GM21390 (cell line): ENCODE results near the gene UFC1.
A peak's percentile ranks its signal among the peaks of the same experiment; 100 is the strongest.
"Not testable (repeated sequence)": the region's sequence is repeated elsewhere in the genome, so short reads cannot be mapped to it uniquely, and the experiment has no call there.

ENCODE experiments used
- ATAC-seq: cut with Tn5 transposase; IDR thresholded peaks from one replicate; pipeline ENCODE4 v1.9.1; 2021; ENCODE audit not compliant: unreplicated experiment

Gene UFC1

DNA sequence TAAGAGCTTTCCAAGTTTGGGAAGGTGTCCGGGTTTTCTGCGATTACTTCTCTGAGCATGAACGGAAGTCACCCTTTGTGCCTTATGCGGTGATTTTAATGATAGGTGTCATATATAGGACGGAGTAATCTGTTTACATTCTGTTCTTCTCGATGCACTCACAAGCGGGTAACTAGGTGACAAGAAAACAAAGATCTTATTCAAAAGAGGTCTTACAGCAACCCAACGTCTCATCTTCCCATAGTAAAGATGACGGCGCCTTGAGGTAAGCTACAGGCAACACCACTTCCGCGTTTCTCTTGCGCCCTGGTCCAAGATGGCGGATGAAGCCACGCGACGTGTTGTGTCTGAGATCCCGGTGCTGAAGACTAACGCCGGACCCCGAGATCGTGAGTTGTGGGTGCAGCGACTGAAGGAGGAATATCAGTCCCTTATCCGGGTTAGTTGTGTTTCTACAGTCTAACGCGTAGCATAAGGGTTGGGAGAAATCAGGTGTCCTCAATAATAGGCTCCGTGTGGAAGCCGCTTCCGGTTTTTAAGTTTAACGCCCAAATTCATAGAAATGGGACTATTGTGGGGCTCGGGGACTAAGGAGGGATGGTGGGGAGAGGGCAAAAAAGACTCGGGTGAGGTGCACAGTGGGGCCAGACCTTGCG lies at the start of gene UFC1:
Gene UFC1, plus strand, starts transcription at position 297 of the 656 bp plus-strand sequence. Its CDS starts 20 bp downstream, at position 317.
- peak; percentile 89 for ATAC-seq

DNA sequence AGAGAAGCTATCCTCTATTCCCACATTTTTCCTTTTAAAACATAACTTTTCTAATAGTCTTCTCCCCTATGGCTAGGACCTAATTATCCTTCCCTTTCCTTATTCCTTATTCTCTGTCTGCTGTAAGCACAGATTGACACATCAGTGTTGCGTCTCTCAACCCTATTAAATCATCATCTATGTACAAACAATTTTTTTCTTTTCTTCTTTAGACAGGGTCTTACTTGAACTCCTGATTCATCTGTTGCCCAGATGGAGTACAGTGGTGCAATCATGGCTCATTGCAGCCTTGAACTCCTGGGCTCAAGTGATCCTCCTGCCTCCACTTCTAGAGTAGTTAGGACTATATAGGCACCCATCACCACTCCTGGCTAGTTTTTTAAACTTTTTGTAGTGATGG lies 47.3 kb upstream of the UFC1 start:
- ATAC-seq = no peak

- no peak for ATAC-seq
Measured at GRCh38 chr1:161111117-161111516, 42.7 kb upstream of the UFC1 start.

GRCh38 chr1:161111527-161111926 lies 42.3 kb upstream of the UFC1 start:
- ATAC-seq = no peak

GRCh38 chr1:161113915-161114314 lies 39.9 kb upstream of the UFC1 start:
- no peak for ATAC-seq

DNA sequence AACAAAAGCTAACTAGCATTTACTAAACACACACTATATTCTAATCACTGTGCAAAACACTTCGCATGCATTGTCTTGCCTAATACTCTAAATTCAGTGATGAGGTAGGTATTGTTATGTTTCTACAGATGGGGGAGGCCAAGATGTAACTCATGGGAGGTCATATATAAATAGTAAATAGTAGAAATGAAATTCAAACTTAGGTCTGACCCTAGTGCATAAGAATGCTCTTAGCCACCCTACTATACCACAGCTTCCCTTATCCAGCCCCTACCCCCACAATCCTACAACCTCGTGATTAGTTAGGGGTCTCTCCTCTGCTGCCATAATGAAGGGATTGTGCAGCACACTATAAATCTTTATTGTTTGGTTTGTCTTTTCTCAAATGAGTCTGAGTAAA lies 39.2 kb upstream of the UFC1 start:
- no peak for ATAC-seq

- no peak for ATAC-seq
Measured at GRCh38 chr1:161115132-161115711, 38.6 kb upstream of the UFC1 start.

DNA sequence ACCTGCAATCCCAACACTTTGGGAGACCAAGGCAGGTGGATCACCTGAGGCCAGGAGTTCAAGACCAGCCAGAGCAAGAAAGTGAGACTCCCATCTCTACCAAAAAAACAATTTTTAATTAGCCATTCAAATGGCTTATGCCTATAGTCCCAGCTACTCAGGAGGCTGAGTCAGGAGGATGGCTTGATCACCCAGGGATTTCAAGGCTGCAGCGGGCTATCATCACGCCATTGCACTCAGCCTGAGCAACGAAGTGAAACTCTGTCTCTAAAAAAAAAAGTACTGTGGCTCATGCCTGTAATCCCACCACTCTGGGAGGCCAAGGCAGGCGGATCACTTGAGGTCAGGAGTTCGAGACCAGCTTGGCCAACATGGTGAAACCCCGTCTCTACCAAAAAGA lies 37.8 kb upstream of the UFC1 start:
- ATAC-seq = not testable (repeated sequence)

DNA sequence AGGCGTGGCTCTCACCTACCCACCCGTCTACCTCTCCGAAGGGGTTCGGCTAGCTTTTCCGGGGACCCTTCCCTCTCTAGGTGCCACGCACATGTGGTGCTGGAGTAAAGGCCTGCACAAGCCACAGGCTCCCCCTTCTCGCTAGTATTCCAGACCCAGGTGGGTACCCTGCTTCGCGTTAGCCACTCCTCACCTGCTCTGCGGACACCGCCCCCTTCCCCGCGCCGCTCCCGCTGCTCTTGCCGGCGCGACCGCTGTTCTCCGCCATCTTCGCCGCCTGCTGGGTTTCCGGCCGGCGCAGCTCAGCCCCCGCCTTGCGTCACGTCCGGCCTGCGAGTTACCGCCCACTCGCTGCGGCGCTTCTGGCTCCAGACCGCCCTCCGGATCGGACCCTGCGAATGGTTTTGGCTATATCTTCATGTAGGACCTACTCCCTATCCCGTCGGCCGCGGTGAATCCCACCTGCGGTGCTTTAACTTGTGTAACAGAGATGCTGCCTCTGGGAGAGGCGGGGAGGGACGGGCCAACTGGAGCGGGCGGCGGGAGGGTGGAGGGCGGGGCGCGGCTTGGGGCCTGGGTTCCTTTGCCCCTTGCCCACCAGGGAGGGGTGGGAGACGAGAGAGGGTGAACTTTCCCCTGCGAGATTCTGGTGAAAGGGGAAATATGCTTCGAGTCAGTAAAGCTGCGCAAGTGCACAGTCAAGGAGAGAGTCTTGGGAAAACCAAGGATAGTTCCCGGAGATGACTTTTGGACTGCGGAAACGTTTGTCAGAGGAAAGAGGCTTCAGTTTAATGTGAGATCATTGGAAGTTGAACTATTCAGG lies 35.8 kb upstream of the UFC1 start, which contains the start of the genes NIT1 and PFDN2:
Gene NIT1, plus strand, starts transcription at position 347 of the 823 bp plus-strand sequence. Its CDS starts 72 bp downstream, at position 419.
Gene PFDN2, minus strand, starts transcription at position 279 of the 823 bp plus-strand sequence. Its CDS starts 11 bp downstream, at position 268.
- ATAC-seq = peak; percentile 77

DNA sequence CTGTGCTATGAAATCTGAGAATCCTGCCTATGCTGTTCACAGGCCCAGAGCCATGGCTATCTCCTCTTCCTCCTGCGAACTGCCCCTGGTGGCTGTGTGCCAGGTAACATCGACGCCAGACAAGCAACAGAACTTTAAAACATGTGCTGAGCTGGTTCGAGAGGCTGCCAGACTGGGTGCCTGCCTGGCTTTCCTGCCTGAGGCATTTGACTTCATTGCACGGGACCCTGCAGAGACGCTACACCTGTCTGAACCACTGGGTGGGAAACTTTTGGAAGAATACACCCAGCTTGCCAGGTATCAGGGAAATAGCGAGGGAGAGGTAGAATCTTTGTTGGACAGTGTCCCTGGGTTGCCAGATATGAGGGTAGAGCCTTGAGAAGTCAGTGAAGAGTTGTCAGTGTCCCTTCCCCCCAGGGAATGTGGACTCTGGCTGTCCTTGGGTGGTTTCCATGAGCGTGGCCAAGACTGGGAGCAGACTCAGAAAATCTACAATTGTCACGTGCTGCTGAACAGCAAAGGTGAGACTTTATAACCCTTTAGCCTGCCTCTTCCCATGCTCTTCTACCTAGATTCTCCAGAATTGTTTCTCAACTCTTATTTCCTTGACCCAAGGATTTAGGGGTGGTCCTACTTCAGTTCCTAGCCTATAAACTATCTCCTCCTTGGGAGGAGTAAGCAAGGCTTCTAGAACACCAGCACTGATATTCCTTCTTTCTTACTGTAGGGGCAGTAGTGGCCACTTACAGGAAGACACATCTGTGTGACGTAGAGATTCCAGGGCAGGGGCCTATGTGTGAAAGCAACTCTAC lies 34.5 kb upstream of the UFC1 start:
- peak; percentile 46 for ATAC-seq

- ATAC-seq = no peak
Measured at GRCh38 chr1:161121042-161121650, 32.6 kb upstream of the UFC1 start.

DNA sequence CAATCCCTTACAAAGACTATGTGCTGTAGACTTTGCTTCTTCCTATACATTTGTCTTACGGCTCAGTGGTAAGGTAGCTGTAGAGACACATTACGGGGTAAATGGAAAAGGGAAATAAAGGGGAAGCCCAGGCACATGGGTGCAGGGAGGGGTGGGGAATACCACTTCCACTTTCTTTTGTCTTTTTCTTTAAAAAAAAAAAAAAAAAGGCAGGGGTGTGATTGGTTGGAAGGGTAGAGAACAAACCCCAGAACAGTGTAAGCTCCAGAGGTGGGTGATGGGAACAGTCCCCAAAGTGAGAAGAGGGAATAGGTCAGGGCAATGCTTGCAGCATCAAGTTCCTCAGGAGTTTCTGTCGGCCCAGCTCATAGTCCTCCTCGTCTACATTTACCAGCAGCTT lies 31.9 kb upstream of the UFC1 start:
- no peak for ATAC-seq

GRCh38 chr1:161122967-161123366 lies 30.8 kb upstream of the UFC1 start:
- ATAC-seq = no peak

DNA sequence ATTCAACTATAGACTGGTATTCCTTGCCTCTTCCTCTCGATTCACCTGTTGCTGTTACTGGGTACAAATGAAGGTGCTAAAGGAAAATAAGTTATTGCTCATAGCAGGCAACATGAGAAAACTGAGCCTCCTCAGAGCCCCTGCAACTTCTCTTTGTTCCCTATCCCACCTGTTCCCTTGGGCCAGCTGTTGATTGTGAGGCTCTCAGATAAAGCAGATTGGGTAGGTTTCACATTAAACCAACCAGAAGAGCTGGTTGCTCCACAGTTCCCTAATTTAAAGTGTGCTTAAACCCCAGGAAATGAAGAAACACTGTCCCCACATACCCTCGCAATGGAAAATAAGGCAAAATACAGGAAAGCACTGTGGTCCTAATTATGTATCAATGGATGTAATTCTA lies 26.1 kb upstream of the UFC1 start:
- ATAC-seq = no peak

DNA sequence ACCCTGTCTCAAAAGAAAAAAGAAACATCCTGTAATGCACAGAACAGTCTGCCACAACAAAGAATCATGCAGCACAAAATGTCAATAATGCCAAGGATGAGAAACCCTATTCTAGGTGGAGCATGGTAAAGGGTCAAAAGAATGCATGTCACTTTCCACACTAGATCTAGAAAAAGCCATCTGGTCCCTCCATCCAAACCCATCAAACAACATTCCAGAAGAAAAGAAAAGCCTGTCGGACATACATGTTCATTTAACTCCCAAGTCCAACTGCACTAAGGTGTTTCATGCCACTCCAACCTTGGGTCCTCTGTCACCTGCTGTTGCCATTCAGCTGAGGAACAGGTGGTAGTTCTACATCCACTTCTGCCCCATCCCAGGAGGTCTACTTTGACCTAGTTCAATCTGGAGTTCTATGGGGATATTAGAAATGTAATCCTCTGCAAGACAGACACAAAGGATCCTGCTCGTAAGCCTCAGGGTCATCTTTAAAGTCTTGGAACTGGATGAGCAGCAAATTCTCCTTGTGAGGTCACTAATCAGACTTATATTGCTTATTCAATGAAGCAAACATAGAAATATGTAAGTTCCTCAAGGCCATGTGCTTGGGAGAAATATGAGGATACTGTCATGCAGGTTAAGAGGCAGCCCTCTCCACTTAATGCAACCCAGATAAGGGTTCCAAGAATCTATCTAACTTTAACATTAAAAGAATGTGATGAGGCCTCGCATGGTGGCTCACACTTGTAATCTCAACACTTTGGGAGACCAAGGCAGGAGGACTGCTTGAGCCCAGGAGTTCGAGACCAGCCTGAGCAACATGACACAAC lies 25.0 kb upstream of the UFC1 start:
- ATAC-seq = no peak

- no peak for ATAC-seq
Measured at GRCh38 chr1:161130266-161130665, 23.5 kb upstream of the UFC1 start.

- ATAC-seq = no peak
Measured at GRCh38 chr1:161131523-161132409, 22.0 kb upstream of the UFC1 start.

DNA sequence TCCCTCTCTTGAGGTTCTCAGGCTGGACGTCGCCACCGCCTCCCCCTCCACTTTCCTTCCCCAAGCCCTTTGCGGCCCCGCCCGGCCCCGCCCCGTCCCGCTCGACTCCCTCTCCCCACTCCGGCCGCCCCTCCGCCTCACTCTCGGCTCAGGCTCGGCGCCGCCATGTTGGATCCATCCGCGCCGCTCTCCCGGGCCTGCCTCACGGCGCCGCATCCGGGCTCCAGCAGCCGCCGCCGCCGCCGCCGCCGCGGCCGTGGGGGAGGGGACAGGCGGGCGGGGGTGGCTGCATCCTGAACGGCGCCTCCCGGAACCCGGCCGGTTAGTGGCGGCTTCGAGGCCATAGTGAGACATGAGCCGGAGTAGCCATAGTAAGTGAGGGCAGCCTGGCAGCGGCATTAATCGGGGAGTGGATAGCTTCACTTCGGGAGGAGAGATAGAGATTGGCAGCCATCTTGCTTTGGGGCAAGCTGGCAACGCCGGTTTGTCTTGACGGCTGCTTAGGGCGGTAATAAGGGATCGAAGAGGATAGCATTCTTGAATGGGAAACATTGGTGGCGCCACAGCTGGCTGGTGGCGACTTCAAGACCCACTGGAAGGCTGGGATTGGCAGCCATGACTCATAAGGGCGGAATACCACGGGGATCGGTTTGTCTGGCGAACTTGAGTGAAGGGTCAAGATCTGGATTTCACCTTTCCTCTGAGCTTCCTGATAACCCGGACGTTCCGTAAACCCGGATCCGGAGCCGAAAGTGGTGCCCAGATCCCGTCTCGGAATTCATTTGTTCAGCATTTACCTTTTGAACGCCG lies 21.2 kb upstream of the UFC1 start, which contains the start of gene DEDD:
Gene DEDD, minus strand, starts transcription at position 258 of the 810 bp plus-strand sequence. CDS start 8,205 bp downstream, outside the sequence.
- ATAC-seq = peak; percentile 96
